ENCODE measurements around the gene KRTAP10-1.
"Not testable (repeated sequence)": the region's sequence is repeated elsewhere in the genome, so short reads cannot be mapped to it uniquely, and the experiment has no call there.

Gene KRTAP10-1

GRCh38 chr21:44564099-44564498 lies 24.1 kb upstream of the KRTAP10-1 start:
- no peak for FAIRE-seq
- DNase-seq (ENCODE audit: insufficient read length, low spot score) = no peak
- TF ChIP-seq TAF1 (IDR thresholded peaks at IDR 0.05; ENCODE audit: low read depth, low read length) (no peak), POU2F2 (IDR thresholded peaks at IDR 0.05; ENCODE audit: low read depth, low read length) (no peak), PAX5 (IDR thresholded peaks at IDR 0.05; ENCODE audit: insufficient read depth, low read length, severe bottlenecking) (no peak), SPI1 (IDR thresholded peaks at IDR 0.05; ENCODE audit: low read depth, low read length) (no peak), POLR2AphosphoS5 (IDR thresholded peaks at IDR 0.05; ENCODE audit: low read depth, low read length) (no peak), POLR2A (IDR thresholded peaks at IDR 0.05; ENCODE audit: low read depth, low read length) (no peak)

GRCh38 chr21:44558695-44559094 lies 18.7 kb upstream of the KRTAP10-1 start, which contains the start of gene KRTAP10-3:
Gene KRTAP10-3, minus strand, starts transcription at chr21:44558795. Its CDS starts 80 bp downstream, at chr21:44558715.
- no peak for FAIRE-seq
- DNase-seq (ENCODE audit: insufficient read length, low spot score) = no peak
- TF ChIP-seq PAX5 (IDR thresholded peaks at IDR 0.05; ENCODE audit: insufficient read depth, low read length, severe bottlenecking) (no peak), POLR2A (IDR thresholded peaks at IDR 0.05; ENCODE audit: low read depth, low read length) (no peak), SPI1 (IDR thresholded peaks at IDR 0.05; ENCODE audit: low read depth, low read length) (no peak), POLR2AphosphoS5 (IDR thresholded peaks at IDR 0.05; ENCODE audit: low read depth, low read length) (no peak)

GRCh38 chr21:44558329-44558675 lies 18.3 kb upstream of the KRTAP10-1 start:
- FAIRE-seq; DNase-seq (ENCODE audit: insufficient read length, low spot score): not testable (repeated sequence)

GRCh38 chr21:44557491-44558328 lies 17.7 kb upstream of the KRTAP10-1 start:
- DNase-seq (ENCODE audit: insufficient read length, low spot score) = no peak
- no peak for FAIRE-seq
- TF ChIP-seq TAF1 (IDR thresholded peaks at IDR 0.05; ENCODE audit: low read depth, low read length) (no peak), SPI1 (IDR thresholded peaks at IDR 0.05; ENCODE audit: low read depth, low read length) (no peak), POLR2AphosphoS5 (IDR thresholded peaks at IDR 0.05; ENCODE audit: low read depth, low read length) (no peak)

GRCh38 chr21:44556879-44557278 lies 16.9 kb upstream of the KRTAP10-1 start:
- TF ChIP-seq PAX5 (IDR thresholded peaks at IDR 0.05; ENCODE audit: insufficient read depth, low read length, severe bottlenecking) (no peak), POLR2A (IDR thresholded peaks at IDR 0.05; ENCODE audit: low read depth, low read length) (no peak), POLR2AphosphoS5 (IDR thresholded peaks at IDR 0.05; ENCODE audit: low read depth, low read length) (no peak), SPI1 (IDR thresholded peaks at IDR 0.05; ENCODE audit: low read depth, low read length) (no peak), POU2F2 (IDR thresholded peaks at IDR 0.05; ENCODE audit: low read depth, low read length) (no peak), TAF1 (IDR thresholded peaks at IDR 0.05; ENCODE audit: low read depth, low read length) (no peak)
- peak; percentile 40 for FAIRE-seq
- DNase-seq (ENCODE audit: insufficient read length, low spot score) = no peak

- TF ChIP-seq POU2F2 (IDR thresholded peaks at IDR 0.05; ENCODE audit: low read depth, low read length) (no peak), POLR2A (IDR thresholded peaks at IDR 0.05; ENCODE audit: low read depth, low read length) (no peak), PAX5 (IDR thresholded peaks at IDR 0.05; ENCODE audit: insufficient read depth, low read length, severe bottlenecking) (no peak), SPI1 (IDR thresholded peaks at IDR 0.05; ENCODE audit: low read depth, low read length) (no peak), TAF1 (IDR thresholded peaks at IDR 0.05; ENCODE audit: low read depth, low read length) (no peak), POLR2AphosphoS5 (IDR thresholded peaks at IDR 0.05; ENCODE audit: low read depth, low read length) (no peak)
- DNase-seq (ENCODE audit: insufficient read length, low spot score) = no peak
- no peak for FAIRE-seq
These were observed 15.3 kb upstream of the KRTAP10-1 start for GRCh38 chr21:44555200-44555875.

GRCh38 chr21:44552681-44553080 lies 12.7 kb upstream of the KRTAP10-1 start:
- FAIRE-seq (no peak), DNase-seq (ENCODE audit: insufficient read length, low spot score) (no peak)
- TF ChIP-seq POU2F2 (IDR thresholded peaks at IDR 0.05; ENCODE audit: low read depth, low read length) = no peak
- TF ChIP-seq POLR2AphosphoS5 (IDR thresholded peaks at IDR 0.05; ENCODE audit: low read depth, low read length) = no peak

GRCh38 chr21:44552136-44552535 lies 12.1 kb upstream of the KRTAP10-1 start:
- TF ChIP-seq TAF1 (IDR thresholded peaks at IDR 0.05; ENCODE audit: low read depth, low read length) = no peak
- TF ChIP-seq SPI1 (IDR thresholded peaks at IDR 0.05; ENCODE audit: low read depth, low read length) = no peak
- no peak for TF ChIP-seq POU2F2 (IDR thresholded peaks at IDR 0.05; ENCODE audit: low read depth, low read length)
- no peak for TF ChIP-seq PAX5 (IDR thresholded peaks at IDR 0.05; ENCODE audit: insufficient read depth, low read length, severe bottlenecking)
- no peak for TF ChIP-seq POLR2A (IDR thresholded peaks at IDR 0.05; ENCODE audit: low read depth, low read length)
- TF ChIP-seq POLR2AphosphoS5 (IDR thresholded peaks at IDR 0.05; ENCODE audit: low read depth, low read length) = no peak
- FAIRE-seq (no peak), DNase-seq (ENCODE audit: insufficient read length, low spot score) (no peak)

GRCh38 chr21:44551340-44551961 lies 11.5 kb upstream of the KRTAP10-1 start, which contains the start of gene KRTAP10-2:
Gene KRTAP10-2, minus strand, starts transcription at chr21:44551505. Its CDS starts 47 bp downstream, at chr21:44551458.
- DNase-seq (ENCODE audit: insufficient read length, low spot score) (no peak), FAIRE-seq (no peak)
- TF ChIP-seq TAF1 (IDR thresholded peaks at IDR 0.05; ENCODE audit: low read depth, low read length) (no peak), POU2F2 (IDR thresholded peaks at IDR 0.05; ENCODE audit: low read depth, low read length) (no peak), SPI1 (IDR thresholded peaks at IDR 0.05; ENCODE audit: low read depth, low read length) (no peak), POLR2AphosphoS5 (IDR thresholded peaks at IDR 0.05; ENCODE audit: low read depth, low read length) (no peak), PAX5 (IDR thresholded peaks at IDR 0.05; ENCODE audit: insufficient read depth, low read length, severe bottlenecking) (no peak), POLR2A (IDR thresholded peaks at IDR 0.05; ENCODE audit: low read depth, low read length) (no peak)

- TF ChIP-seq POU2F2 (IDR thresholded peaks at IDR 0.05; ENCODE audit: low read depth, low read length) = no peak
- TF ChIP-seq TAF1 (IDR thresholded peaks at IDR 0.05; ENCODE audit: low read depth, low read length) = no peak
These were observed 10.8 kb upstream of the KRTAP10-1 start for GRCh38 chr21:44550807-44551206.

GRCh38 chr21:44550285-44550684 lies 10.3 kb upstream of the KRTAP10-1 start:
- FAIRE-seq; DNase-seq (ENCODE audit: insufficient read length, low spot score): not testable (repeated sequence)

More at GRCh38 chr21:44550807-44551206, 10.8 kb upstream of the KRTAP10-1 start:
- no peak for FAIRE-seq
- DNase-seq (ENCODE audit: insufficient read length, low spot score) = no peak
